GM19468 (cell line): ENCODE results near the gene EEF1A2.

Experiments used
- ATAC-seq: cut with Tn5 transposase; IDR thresholded peaks from one replicate; pipeline ENCODE4 v1.9.1; 2021; ENCODE audit warnings: mild to moderate bottlenecking, moderate library complexity, moderate number of reproducible peaks; ENCODE audit not compliant: unreplicated experiment; ENCODE audit errors: extremely low read depth

EEF1A2 gene

DNA sequence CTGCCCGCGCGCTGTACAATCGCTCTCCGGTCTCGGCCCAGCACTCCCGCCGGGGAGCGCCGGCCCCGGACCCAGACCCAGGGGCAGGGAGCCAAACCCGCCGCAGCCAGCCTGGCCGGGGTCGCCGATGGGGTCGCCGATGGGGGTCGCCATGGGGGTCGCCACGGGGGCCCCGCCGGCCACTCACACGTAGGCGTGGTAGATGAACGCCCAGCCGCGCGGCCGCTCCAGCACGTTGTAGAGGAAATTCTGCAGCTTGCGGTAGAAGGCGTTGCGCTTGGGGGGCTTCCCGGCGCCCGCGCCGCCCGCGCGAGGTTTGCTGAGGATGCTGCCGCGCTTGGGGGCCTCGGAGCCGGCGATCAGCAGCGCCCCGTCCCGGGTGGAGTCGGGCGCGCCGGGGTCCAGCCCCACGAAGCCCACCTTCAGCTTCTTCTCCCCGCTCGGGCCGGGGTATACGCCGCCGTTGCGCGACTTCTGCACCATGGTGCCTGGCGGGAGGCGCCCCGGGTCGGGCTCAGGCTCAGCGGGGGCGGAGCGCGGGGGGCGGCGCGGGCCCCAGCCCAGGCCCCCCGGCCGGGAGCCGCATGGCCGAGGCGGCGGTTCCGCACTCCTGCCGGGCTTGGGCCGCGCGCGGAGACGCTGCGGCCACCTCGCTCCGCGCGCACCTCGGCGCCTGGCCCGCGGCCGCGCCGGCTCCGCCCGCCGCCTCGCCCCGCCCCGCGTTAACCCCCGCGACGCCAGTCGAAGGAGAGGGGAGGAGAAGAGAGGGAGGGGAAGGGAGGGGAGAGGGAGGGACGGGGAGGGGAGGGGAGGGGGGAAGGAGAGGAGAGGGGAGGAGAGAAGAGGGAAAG lies 26.7 kb downstream of the EEF1A2 start, which contains the start of gene KCNQ2:
TSS of gene KCNQ2 (minus strand) at position 675 of the 851 bp plus-strand sequence. CDS start at position 483, 192 bp downstream.
- no peak for ATAC-seq

DNA sequence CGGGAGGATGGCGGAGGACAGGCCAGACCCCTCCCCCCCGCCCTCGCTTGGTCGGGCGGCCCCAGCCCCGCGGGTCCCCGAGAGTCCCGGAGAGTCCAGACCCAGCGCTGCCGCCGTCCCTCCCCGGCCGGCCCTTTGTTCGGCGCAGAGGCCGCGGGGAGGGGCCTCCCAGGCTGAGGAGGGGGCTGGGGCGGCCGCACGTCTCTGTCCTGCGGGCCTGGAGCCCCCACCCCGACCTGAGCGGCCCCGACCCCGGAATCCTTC lies 27.2 kb downstream of the EEF1A2 start:
- ATAC-seq, result no peak

DNA sequence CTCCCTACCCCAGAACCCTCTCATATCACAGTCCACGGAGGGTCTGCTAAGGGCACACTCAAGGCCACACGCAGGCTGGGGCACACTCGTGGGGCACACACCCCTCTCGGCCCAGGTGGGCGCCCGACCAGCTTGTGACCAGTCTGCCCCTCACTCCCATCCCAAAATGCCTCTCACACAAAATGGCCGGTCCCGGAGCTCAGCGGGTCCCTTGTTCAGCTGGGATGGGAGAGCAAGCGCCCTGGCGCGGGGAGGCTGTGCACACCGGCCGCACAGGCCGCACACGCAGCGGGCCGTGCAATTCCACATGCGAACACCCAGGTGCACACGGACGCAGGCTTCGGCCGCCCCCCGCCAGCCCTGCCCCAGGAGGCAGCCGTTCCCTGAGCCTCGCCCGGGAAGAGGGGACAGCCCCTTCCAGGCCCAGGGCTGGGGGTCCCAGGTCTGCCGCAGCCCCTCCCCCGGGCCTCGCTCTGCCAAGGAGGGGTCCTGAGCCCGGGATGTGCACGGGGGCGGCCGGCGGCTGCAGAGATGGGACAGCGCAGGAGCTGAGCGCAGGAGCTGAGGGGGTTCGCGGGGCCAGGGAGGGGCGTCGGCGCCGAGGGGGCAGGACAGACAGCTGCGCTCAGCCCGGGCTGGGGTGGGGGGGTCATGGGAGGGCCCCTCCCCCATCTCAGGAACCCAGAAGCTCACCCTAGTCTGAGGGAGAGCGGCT lies 27.7 kb downstream of the EEF1A2 start:
- no peak for ATAC-seq

DNA sequence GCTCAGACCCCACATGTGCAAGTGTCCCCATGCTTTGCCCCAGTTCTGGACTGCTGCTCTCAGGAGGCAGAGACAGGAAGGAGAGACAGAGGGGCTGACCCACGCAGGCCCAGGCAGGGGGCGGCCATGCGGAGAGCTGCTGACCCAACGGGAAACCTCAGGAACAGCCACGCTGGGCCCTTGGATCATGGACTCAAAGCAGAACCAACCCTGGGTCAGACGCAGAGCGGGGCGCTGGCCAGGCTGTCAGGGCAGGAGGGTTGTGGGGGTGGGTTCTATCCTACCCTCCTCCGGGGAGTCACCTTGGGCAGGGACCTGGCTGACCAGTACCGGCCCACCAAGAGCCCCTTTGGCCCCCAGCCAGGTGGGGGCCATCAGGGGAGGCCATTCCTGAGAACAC lies 28.5 kb downstream of the EEF1A2 start:
- no peak for ATAC-seq

DNA sequence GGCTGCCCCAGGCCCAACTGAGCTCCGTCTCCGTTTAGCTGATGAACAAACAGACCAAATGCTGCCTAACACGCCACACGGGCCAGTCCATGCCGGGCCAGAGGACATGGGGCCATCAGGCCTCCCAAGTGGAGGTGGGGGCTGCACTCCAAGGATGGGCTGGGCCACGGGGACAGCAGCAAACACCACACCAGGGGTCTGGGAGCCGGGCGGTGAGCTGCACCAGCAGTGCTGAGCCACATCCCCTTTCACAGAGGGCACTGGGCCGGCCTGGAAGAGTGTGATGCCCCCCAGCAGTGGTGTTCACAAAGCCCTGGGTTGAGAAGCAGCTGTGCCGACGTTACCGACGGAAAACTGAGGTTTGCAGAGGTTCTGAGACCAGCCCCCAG lies 29.2 kb downstream of the EEF1A2 start:
- ATAC-seq, result no peak

DNA sequence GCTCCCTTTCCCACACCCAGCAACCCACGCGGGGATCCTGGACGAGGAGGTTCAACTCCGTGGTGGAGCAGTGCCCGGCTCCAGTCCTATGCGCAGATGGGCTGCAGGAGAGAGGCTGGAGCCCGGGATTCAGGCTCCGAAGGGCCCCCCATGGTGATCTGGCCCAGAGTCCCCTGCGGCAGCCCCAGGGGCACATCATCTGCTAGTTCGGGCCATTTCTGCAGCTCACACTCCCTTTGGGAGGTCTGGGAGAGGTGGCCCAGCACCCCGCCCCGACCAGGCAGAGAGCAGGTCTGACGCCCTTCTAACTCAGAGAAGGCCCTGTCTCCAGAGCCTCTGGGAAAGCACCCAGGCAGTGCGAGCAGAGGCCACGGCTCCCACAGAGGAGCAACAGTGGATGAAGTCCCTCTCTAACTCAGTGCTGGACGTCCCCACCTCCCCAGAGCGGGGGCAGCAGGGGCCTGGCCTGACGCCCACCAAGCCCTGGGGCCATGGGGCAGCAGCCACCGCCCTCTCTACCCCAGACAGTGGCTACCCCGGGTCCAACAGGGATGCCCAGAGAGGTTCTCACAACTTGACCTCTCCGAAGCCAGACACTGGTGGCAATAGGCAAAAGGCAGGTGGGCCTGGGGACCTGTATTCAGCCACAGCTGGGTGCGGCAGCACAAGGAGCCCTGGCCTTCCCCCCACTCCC lies 29.7 kb downstream of the EEF1A2 start:
- ATAC-seq, result no peak

DNA sequence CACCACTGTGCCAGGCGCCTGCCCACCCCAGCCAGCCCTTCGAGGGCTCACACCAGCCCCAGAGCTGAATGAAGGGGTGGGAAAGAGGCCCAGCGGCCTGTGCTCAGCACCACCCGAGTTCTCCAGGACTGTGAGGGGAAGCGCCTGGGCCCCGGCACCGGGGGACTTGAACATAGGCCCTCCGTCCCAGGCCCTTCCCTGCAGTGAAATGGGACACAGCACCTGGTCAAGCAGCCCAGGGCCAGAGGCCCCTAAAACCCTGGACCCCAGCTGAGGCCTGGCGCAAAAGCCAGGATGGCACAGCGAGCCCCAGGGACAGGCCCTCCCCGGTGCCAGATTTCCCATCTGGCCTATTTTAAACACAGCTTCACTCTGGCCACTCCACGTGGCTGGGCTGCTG lies 30.5 kb downstream of the EEF1A2 start:
- ATAC-seq, result no peak

DNA sequence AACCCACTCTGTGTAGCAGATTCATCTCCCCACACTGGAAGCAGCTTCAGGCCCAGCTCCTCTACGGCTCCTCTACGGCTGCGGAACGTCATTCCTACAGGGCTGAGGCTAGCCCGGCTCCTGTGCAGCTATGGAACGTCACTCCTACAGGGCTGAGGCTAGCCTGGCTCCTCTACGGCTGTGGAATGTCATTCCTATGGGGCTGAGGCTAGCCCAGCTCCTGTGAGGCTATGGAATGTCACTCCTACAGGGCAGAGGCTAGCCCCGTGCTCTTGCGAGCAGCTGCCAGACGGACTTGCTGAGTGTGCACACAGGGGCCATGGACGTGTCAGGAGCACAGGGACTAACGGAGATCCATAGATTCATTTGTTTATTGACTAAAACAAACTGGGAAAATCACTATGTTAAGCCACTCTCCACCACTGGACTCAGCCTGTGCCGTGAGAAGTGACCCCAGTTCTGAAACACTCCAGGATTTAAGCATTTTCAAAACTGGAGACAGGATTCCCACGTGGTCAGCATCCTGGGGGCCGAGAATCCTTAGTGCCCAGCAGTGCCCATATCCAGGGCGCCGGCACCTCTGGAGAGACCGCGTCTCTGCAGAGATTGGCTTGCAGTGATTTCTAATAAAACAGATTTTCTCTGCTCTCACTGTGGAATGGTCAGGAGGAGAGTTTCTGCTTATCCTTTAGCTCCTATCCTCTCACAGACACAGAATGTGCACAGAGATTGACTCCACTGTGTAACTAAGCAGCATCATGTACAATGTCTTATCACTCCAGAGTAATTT lies 31.4 kb downstream of the EEF1A2 start:
- no peak for ATAC-seq

DNA sequence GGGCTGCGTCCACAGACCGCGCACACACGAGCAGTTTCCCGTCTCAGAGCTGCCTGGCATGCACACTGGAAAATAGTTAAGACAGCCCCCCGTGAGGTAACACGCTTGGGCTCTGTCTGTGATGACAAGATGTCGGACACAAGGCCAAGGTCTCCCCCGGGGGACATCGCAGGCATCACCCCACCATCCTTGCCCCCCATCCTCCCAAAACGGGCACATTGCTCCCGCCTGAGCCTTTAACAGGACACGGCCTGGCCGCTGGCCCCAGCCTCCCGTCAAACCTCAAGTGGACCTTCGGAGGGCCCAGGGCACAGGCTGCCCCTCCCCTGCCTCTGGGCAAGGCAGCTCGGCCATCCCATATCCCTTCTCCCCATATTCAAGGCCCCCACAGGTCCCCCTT lies 32.0 kb downstream of the EEF1A2 start:
- ATAC-seq, result no peak

DNA sequence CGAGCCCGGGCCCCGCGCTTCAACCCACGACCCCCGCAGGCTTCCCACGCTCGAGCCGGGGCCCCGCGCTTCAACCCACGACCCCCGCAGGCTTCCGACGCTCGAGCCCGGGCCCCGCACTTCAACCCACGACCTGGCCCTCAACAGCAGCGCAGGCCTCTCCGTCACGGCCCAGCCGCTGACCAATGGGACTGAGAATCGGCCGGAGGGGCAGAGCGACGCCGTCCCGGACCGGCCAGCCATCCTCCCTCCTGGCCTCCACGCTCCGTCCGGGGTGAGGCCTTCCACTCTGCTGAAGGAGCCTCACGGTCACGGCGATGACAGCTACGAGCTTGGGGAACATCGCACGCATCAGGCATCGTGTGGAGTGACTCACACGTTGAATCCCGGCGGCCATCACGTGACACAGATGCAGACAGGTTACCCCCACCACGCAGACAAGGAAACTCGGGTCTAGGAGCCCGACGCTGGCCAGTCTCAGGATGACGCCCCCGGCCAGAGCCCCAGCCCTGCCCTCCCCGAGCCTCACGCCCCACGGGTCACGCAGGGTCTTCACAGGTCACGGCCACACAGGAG lies 32.5 kb downstream of the EEF1A2 start:
- ATAC-seq, result no peak

DNA sequence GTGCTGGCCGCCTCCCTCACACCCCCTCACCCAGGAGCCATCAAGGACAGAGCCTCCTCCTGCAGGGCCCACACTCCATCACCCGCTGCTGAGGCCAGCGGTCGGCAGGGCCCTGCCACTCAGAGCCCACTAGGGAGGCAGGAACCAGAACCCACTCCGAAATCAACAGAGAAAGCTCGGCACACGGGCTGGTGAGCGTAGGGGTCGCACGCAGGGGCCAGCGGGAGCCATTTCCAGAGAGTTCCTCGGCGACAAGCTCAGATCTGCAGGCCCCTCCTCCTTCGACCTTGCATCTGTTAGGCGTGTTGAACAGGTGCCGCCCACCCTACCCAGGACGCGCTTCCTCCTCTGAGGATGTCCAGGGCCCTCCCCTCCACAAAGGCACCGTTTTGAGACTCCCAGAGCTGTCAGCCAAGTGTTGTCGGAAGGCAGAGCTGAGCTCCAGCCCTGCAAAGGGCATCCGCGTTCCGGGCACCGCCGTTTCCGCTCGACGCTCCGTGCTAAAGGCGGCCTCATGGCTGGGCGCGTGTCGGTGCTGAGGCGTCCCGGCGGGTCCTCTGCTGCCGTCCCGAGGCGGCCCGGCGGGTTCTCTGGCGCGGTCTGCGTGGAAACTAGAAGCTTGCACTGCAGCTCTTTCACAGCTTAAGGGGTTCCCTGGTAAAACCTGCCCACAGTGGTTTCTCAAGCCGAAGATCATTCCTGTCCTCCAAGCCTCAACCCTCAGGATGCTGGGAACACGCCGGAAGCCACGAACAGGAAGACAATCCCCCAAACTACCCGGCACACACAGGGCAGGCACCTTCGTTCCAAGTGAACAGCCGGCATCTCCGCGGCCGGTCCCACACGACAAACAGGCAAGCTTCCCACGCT lies 33.3 kb downstream of the EEF1A2 start:
- no peak for ATAC-seq

DNA sequence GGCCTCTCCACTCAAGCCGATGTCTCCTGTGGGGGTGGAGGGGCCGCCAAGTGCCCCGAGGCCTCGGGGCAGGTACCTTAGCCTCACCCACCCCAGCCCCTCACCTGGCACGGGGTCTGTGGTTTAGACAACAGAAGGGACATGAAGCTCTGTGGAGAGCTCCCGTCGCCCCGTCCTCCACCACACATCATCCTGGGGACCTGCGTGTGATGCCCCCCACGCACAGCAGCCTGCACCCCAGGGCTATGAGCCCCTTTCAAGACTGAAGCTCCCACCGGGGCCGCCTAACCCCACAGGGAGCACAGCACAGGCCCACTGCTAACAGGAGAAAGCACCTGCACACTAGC lies 34.6 kb downstream of the EEF1A2 start:
- ATAC-seq, result no peak

DNA sequence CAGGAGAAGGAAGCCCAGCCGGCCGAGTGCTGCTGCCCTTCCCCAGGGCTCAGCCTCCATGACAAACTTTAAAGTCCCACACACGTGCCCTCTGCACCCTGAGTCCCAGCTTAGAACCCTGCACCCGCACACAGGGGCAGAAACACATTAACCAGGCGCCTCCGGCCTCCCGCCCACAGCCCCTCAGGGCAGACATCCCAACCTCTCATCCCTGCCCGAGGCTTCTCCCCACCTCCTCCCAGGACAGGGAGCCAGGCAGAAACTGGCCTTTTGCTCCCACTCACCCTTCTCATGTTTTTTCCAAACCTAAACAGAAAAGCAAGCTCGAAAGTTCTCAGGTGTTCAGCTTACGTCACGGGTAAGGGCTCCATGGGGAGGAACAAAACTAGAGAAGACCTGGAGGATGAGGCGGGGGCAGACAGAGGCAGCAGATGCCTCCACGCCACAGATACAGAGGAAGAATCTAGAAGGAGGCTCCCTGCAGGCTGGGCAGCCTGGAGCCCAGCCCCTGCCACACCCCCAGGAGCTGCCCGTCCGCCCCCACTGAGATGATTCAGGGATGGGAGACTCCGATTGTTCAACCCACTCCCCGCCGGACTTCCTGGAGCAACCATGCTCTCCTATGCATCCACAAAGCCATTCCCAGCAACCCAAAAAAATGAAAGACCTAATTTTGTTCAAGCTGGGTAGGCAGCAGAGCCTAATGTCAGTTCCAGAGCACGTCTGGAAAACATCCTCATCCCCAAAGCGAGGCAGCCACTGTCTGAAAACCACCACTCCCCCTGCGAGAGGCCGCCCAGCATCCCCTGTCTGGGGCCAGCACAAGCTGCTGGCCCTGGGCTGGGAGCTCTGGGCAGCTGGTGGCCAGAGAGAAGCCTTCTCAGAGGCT lies 35.2 kb downstream of the EEF1A2 start:
- no peak for ATAC-seq

DNA sequence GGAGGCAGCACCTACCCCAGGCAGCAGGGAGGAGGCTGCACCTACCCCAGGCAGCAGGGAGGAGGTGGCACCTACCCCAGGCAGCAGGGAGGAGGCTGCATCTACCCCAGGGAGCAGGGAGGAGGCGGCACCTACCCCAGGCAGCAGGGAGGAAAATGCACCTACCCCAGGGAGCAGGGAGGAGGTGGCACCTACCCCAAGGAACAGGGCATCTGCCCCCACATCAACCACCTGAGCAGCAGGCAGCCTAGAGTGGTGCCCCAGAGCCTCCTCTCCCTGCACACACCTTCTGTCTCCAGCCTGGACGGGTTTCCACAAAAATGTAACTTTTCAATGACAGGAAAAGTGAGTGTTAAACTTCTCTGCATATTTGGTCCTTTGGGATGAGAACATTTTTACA lies 36.6 kb downstream of the EEF1A2 start:
- ATAC-seq, result no peak

DNA sequence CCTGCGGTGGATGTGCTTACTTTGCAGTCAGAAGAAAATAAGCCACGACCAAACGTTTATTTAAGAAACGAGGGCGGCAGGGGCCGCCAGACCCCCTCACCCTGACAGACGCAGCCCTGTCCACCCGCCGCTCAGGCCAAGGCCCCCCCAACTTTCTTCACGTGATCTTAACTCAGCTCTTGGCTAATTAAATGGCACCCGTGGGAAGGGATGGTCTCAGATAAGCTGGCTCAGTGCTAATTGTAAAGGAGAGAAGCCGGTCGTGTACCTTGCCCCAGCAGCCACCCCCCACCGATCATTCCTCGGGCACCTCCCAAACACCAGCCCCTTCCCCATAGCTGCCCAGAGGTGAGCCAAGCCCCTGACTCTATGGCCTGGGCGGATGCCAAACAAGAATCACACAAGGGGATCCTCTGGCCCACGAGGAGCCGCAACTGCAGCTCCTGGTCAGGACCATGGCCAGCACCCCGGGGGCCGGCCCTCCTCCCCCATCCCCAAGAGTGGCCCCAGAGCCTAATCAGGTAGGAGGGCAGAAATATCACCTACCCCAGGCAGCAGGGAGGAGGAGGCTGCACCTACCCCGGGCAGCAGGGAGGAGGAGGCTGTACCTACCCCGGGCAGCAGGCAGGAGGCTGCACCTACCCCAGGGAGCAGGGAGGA lies 37.6 kb downstream of the EEF1A2 start:
- no peak for ATAC-seq

DNA sequence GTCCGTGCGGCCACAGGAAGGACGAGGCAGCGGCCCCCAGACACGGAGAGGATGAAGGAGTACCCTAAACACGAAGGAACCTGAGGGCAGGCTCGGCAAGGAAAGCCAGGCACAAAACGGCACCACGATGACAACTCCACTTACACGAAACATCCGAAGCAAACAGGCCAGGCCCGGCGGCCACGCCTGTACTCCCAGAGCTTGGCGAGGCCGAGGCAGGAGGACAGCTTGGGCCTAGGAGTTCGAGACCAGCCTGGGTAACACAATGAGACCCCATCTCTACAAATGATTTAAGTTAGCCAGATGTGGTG lies 39.9 kb downstream of the EEF1A2 start:
- ATAC-seq, result no peak

DNA sequence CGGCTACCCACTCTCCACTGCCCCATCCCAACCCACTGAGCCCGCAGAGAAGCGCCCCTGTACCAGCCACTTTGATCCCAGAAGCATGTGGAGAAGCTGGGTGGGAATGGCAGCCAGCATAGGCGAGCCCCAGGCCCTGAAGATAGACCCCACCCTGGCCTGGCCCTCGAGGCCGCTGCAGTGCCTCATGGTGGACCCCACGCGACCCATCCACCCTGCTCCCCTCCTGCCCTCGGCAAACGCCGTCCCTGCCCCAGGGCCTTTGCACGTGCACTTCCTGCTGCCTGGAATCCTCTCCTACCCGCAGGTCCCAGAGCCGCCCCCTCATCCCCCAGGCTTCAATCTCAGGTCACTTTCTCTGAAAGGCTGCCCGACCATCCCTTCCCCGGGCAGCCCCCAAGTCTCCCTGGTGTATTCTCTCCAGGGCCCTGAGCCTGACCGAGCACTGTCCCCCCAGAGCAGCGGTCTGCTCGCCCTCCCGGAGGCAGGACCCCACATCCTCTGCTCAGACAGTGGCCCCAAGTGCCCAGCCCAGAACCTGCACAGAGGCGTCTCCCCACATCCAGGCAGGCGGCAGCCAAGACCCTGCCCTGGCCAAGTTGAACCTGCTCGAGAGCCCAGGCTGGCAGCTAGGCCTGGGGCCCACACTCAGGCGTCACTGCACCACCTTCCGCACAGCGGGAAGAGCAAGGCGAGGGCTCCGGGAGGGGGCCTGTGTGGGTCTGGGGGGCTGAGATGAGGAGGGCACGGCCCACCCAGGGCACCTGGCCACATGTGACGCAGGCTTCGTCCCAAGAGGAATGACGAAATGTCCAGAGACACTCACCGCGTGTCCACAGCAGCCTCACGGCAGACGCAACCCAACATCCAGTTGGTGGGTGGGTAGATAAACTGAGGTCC lies 40.5 kb downstream of the EEF1A2 start:
- no peak for ATAC-seq
